Parathyroid adenoma (tissue), 2 donors: Measurements from ENCODE around the gene PRSS56.

Experiments used
- H2AFZ ChIP-seq: fragments of 300-600 bp; sonication (generic); one replicate; pipeline ENCODE4 v1.7.0; 2017; ENCODE audit warnings: antibody characterized with exemption, mild to moderate bottlenecking
- H3K27ac ChIP-seq: fragments of 300-600 bp; sonication (generic); one replicate; pipeline ENCODE4 v1.7.0; 2017
- H3K27me3 ChIP-seq: fragments of 300-600 bp; sonication (generic); one replicate; pipeline ENCODE4 v1.7.0; 2017; ENCODE audit warnings: low read length; ENCODE audit not compliant: control insufficient read depth, insufficient read depth
- H3K36me3 ChIP-seq: fragments of 300-600 bp; sonication (generic); one replicate; pipeline ENCODE4 v1.7.0; 2017; ENCODE audit warnings: low read length; ENCODE audit not compliant: control insufficient read depth, insufficient read depth
- H3K4me1 ChIP-seq: fragments of 300-600 bp; sonication (generic); one replicate; pipeline ENCODE4 v1.7.0; 2017; ENCODE audit warnings: control low read depth
- H3K4me2 ChIP-seq: fragments of 300-600 bp; sonication (generic); one replicate; pipeline ENCODE4 v1.7.0; 2017; ENCODE audit warnings: low read length
- H3K4me3 ChIP-seq: fragments of 300-600 bp; sonication (generic); one replicate; pipeline ENCODE4 v1.7.0; 2017; ENCODE audit warnings: low read depth, low read length
- H3K79me2 ChIP-seq: fragments of 300-600 bp; sonication (generic); one replicate; pipeline ENCODE4 v1.7.0; 2017; ENCODE audit warnings: control low read depth
- H3K9ac ChIP-seq: fragments of 300-600 bp; sonication (generic); one replicate; pipeline ENCODE4 v1.7.0; 2017; ENCODE audit warnings: mild to moderate bottlenecking
- H3K9me3 ChIP-seq: fragments of 300-600 bp; sonication (generic); one replicate; pipeline ENCODE4 v1.7.0; 2017; ENCODE audit warnings: low read length; ENCODE audit not compliant: control insufficient read depth
- TF ChIP-seq, protein P1 (sequence below): fragments of 300-600 bp; sonication (generic); IDR thresholded peaks from one replicate; pipeline ENCODE4 v1.7.0; 2017; ENCODE audit warnings: antibody characterized with exemption, mild to moderate bottlenecking
- donor health status: primary hyperparathyroidism.

The PRSS56 gene

DNA sequence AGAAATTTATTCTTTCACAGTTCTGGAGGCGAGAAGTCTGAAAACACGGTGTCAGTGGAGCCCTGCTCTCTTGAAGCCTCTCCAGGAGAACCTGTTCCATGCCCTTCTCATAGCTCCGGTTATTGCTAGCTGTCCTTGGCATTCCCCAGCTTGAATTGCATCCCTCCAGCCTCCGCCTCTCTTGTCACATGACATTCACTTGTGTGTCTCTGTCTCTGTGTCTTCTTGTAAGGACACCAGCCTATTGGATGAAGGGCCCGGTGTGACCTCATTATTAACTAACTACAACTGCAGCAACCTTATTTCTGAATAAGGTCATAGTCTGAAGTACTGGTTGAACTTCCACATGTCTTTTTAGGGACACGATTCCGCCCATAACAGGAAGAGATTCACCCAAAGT, 4.5 kb upstream of the PRSS56 start:
- no peaks in the 10 kb centered on the region for H3K79me2 ChIP-seq
- no peaks in the 10 kb centered on the region for H3K27me3 ChIP-seq
- no peak overlapping the region for H3K4me3 ChIP-seq
- no peaks in the 10 kb centered on the region for H3K36me3 ChIP-seq
- H3K9ac ChIP-seq, result no peak overlapping the region
- no peaks in the 10 kb centered on the region for H3K9me3 ChIP-seq
- no peak overlapping the region for H3K4me2 ChIP-seq
- no peaks in the 10 kb centered on the region for H3K4me1 ChIP-seq
- H2AFZ ChIP-seq, result no peak overlapping the region
- no peak overlapping the region for H3K27ac ChIP-seq
- TF ChIP-seq, protein P1, sequence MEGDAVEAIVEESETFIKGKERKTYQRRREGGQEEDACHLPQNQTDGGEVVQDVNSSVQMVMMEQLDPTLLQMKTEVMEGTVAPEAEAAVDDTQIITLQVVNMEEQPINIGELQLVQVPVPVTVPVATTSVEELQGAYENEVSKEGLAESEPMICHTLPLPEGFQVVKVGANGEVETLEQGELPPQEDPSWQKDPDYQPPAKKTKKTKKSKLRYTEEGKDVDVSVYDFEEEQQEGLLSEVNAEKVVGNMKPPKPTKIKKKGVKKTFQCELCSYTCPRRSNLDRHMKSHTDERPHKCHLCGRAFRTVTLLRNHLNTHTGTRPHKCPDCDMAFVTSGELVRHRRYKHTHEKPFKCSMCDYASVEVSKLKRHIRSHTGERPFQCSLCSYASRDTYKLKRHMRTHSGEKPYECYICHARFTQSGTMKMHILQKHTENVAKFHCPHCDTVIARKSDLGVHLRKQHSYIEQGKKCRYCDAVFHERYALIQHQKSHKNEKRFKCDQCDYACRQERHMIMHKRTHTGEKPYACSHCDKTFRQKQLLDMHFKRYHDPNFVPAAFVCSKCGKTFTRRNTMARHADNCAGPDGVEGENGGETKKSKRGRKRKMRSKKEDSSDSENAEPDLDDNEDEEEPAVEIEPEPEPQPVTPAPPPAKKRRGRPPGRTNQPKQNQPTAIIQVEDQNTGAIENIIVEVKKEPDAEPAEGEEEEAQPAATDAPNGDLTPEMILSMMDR, result no peak

DNA sequence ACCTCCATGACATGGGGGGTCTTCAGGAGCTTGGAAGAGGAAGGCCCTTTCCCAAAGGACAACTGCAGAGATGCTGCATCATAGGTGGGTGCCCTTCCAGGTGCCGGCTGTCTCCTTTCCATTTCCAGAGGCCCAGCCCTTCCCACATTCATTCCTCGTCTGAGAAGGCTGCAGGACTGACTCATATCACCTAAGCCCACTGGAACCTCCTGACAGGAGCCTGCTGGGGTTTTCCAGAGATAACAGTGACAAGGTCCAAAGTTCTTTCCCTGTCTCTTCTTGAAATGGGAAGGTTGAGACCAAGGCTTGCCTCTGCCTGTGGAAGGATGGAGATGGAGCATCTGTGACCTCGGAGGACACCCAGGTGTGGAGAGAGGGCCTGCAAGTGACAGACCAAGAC, 3.6 kb upstream of the PRSS56 start:
- Histone ChIP-seq H2AFZ (no peak overlapping the region), H3K4me3 (no peak overlapping the region), H3K36me3 (no peaks in the 10 kb centered on the region), H3K4me2 (no peak overlapping the region), H3K9ac (no peak overlapping the region), H3K9me3 (no peaks in the 10 kb centered on the region), H3K79me2 (no peaks in the 10 kb centered on the region), H3K27me3 (no peaks in the 10 kb centered on the region), H3K27ac (no peak overlapping the region), H3K4me1 (no peaks in the 10 kb centered on the region)
- TF ChIP-seq, protein P1, result no peak

DNA sequence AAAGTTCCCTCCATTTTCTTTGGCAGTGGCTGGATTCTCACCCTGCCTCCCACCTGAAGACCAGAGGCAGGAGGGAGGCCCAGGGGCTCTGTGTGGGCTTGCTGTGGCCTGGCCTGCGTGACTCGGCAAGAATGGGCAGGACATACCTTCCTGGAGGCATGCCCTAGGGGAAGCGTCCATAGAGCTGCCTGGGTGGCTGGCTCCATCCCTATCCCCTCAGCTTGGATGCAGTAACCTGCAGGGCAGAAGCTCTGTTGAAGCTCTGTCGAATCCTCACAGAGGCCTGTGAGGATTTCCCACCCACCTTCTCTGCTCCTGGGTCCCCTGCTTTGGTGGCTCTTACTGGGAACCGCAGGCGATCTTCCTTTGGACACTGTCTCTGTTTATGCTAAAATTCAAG, 1.3 kb upstream of the PRSS56 start:
- Histone ChIP-seq H2AFZ (no peak overlapping the region), H3K9ac (no peak overlapping the region), H3K27me3 (peaks cover 3% of the 10 kb centered on the region), H3K4me2 (no peak overlapping the region), H3K9me3 (no peaks in the 10 kb centered on the region), H3K79me2 (no peaks in the 10 kb centered on the region), H3K4me1 (no peaks in the 10 kb centered on the region), H3K4me3 (no peak overlapping the region), H3K27ac (no peak overlapping the region), H3K36me3 (no peaks in the 10 kb centered on the region)
- TF ChIP-seq, protein P1, result no peak

DNA sequence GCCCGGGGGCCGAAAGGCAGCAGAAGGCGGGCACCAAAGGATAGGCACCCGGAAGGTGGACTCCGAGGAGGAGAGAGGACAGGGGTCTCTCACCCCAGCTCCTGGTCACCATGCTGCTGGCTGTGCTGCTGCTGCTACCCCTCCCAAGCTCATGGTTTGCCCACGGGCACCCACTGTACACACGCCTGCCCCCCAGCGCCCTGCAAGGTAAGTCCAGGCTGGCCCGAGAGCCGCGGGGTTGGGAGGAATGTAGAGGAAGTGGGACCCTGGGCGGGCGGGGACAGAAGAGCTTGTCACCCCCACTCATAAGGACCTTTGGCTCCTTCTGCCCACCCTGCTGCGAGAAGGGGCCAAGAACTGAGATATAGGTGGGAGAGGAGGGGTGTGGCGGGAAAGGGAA, 301 bp downstream of the PRSS56 start:
- TF ChIP-seq, protein P1, result no peak
- Histone ChIP-seq H3K27ac (no peak overlapping the region), H3K36me3 (no peaks in the 10 kb centered on the region), H3K79me2 (no peaks in the 10 kb centered on the region), H2AFZ (no peak overlapping the region), H3K9me3 (no peaks in the 10 kb centered on the region), H3K4me1 (no peaks in the 10 kb centered on the region), H3K4me3 (no peak overlapping the region), H3K27me3 (peaks cover 3% of the 10 kb centered on the region), H3K4me2 (no peak overlapping the region), H3K9ac (no peak overlapping the region)

DNA sequence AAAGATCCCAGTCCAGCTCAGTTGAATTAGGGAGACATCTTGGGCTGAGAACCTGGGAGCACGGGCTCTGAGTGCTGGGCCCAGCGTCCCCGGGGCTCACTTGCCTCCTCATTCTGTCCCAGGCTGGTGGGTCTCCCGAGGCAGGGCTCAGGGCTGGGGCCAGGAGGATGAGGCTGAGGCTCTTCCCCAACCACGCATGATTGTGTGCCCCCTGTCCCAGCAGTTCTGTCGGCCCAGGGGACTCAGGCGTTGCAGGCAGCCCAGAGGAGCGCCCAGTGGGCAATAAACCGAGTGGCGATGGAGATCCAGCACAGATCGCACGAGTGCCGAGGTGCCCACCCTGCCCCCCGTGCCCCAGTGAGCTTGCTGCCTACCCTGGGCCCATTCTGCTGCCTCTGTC, 910 bp downstream of the PRSS56 start:
- Histone ChIP-seq H3K4me2 (no peak overlapping the region), H3K4me3 (no peak overlapping the region), H3K79me2 (no peaks in the 10 kb centered on the region), H2AFZ (no peak overlapping the region), H3K9me3 (no peaks in the 10 kb centered on the region), H3K4me1 (no peaks in the 10 kb centered on the region), H3K27me3 (peaks cover 3% of the 10 kb centered on the region), H3K27ac (no peak overlapping the region), H3K9ac (no peak overlapping the region), H3K36me3 (no peaks in the 10 kb centered on the region)
- TF ChIP-seq, protein P1, result no peak
